ENCODE measurements around the gene VWF.

The VWF gene

DNA sequence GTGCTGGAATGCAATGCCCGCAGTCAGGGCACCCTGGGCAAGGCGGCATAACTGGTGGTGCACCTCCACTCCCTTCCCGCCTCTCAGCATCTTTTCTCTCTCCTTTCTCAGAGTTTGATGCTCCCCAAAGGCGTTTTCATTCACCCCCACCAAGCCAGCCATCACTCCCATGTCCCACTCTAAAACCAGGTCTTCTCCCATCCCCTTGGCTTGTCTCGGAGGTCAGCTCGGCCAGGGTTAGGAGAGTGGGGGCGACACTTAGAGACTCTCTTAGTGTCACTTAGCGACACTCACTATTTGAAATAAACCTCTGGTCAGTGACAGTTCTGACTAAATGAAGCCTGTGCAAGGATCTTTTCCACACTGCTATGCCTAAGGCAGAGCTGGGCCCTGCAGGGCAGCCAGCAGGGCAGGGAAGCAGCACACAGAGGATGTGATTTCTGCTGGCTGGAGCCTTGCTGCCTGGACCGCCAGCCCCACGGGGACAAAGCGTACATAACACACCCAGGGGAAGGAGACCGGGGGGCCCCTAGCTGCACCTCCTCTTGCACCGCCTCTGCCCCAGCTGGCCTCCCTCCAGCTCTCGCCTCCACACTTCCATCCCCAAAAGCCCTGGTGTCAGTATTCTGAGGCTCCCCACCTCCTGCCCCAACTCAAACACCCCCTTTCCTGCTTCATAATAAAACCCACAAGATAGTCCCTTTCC lies 64.5 kb downstream of the VWF start:
- TF ChIP-seq, protein P1, sequence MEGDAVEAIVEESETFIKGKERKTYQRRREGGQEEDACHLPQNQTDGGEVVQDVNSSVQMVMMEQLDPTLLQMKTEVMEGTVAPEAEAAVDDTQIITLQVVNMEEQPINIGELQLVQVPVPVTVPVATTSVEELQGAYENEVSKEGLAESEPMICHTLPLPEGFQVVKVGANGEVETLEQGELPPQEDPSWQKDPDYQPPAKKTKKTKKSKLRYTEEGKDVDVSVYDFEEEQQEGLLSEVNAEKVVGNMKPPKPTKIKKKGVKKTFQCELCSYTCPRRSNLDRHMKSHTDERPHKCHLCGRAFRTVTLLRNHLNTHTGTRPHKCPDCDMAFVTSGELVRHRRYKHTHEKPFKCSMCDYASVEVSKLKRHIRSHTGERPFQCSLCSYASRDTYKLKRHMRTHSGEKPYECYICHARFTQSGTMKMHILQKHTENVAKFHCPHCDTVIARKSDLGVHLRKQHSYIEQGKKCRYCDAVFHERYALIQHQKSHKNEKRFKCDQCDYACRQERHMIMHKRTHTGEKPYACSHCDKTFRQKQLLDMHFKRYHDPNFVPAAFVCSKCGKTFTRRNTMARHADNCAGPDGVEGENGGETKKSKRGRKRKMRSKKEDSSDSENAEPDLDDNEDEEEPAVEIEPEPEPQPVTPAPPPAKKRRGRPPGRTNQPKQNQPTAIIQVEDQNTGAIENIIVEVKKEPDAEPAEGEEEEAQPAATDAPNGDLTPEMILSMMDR (IDR thresholded peaks at IDR 0.05; ENCODE audit: insufficient read depth, low read depth, low read length, missing control alignments): no peak
- no peak overlapping the region for H3K4me3 ChIP-seq (ENCODE audit: low read length)
- DNase-seq (ENCODE audit: low read depth): no peak

DNA sequence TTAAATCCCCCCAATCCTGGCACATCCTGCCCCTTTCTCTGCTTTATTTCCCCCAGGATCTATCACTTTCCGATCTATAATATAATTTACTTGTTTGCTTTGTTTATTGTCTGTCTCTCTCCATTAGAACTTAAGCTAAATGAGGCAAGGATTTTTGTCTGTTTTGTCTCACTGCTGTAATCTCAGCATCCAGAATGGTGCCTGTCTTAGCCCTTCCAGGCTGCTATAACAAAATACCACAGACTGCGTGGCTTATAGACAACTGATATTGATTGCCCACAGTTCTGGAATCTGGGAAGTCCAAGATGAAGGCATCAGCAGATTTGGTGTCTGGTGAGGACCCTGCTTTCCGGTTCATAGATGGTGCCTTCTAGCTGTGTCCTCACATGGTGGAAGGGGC lies 65.2 kb downstream of the VWF start:
- TF ChIP-seq, protein P1 (IDR thresholded peaks at IDR 0.05; ENCODE audit: insufficient read depth, low read depth, low read length, missing control alignments): no peak
- no peak for DNase-seq (ENCODE audit: low read depth)

DNA sequence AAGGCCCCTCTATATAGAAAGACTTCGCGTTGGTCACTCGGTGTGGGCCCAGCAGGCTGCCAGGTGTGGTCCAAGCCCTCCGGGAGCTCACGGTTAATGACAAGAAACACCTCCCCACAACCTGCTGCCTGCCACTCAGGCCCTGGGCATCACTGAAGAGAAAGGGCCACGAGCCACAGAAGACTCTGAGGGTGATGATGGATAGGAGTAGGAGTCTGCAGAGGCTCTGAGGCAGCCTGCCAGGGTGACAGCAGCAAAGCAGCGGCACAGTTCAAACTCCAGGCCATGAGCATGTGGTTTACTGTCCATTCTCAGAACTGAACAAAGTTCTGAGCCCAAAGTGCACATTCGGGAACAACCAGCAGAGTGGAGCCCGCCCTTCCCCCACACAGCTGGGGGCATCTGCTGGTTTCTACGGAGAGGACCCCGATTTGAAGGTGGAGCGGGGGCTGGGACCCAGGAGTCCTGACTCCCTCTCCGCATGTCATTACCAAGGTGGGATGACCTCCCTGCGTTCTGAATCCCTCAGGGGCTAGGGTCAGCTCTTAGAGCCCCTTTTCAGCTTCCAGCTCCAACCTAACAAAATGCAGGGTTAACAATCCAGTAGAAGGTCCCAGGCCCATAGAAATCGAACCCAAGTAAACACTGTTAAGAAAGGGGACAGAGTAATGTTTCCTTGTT lies 65.8 kb downstream of the VWF start:
- TF ChIP-seq, protein P1 (IDR thresholded peaks at IDR 0.05; ENCODE audit: insufficient read depth, low read depth, low read length, missing control alignments): no peak
- DNase-seq (ENCODE audit: low read depth): no peak
- no peak overlapping the region for H3K4me3 ChIP-seq (ENCODE audit: low read length)

More for the DNA sequence above, 65.2 kb downstream of the VWF start:
- no peak overlapping the region for H3K4me3 ChIP-seq (ENCODE audit: low read length)

DNA sequence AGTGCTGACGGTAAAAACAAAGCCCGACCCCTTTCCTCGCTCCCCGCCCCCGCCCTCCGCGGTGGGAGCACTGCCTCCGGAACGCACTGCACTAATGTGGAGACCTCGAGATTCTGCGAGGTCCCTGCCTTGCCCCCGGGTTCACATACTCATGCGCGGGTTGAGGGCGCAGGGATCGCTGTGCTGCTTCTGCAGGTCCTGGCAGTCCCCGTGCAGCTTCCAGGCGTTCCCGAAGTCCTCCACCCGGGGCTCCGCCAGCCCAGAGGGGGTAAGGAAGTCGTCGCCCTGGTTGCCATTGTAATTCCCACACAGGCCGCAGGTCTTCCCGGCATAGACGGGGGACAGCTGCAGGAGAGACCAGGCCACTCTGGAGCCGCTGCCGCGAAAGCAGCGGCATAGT lies 66.8 kb downstream of the VWF start:
- TF ChIP-seq, protein P1 (IDR thresholded peaks at IDR 0.05; ENCODE audit: insufficient read depth, low read depth, low read length, missing control alignments): no peak
- no peak overlapping the region for H3K4me3 ChIP-seq (ENCODE audit: low read length)
- no peak for DNase-seq (ENCODE audit: low read depth)

DNA sequence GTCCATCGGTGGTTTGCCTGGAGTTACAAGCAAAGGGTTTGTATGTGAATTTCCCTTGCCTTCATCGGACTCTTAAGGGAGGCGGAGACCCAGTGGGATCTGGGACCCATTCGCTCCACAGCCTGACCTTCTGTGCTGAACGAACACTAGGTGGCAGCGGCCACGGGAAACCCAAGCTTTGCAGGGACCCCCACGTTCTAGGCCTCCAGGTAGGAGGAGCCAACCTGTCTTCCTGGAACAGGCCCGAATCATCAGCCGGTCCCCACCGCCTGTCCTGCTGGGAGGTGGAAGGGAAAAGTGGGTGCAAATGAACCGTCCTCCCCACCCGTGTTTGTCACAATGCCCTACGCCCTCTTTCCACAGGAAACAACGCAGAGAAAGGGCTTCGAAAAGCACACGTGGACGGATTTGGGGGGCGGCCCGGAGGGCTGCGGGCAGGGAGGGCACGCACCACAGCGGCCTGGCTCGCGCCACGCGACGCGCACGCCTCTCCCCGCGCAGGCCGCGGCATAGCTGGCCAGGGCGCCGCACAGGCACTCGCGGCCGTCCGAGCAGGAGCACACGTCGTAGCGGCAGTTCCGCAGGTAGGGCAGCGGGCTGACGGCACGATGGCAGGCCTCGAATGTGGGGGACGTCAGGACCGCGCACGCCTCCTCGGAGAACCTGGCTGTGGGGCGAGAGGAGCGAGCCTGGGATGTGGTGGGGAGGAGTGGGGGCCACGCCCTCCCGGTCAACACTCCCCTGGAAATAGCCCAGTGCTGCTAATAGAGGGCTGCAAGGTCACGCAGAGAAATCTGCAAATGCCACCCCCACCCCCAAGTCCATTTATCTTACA lies 67.8 kb downstream of the VWF start:
- no peak for DNase-seq (ENCODE audit: low read depth)
- TF ChIP-seq, protein P1 (IDR thresholded peaks at IDR 0.05; ENCODE audit: insufficient read depth, low read depth, low read length, missing control alignments): no peak
- no peak overlapping the region for H3K4me3 ChIP-seq (ENCODE audit: low read length)

DNA sequence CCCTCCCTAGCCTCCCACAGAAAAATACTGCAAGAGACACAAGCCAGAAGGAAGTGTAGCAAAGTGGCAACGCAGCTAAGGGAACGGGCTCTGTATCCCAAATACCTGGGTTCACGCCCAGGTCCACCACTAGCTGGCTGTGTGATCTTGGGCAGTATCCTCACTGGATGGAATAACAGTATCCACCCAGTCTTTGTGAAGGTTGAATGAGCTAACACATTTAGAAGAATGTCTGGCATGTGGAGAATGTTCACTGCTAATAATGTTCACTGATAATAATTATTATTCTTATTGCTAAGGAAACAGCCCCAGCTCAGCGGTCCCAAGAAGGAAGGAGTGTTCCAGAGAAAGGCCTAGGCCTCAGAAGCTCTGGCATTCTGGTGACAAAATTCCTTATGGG lies 70.9 kb downstream of the VWF start:
- DNase-seq (ENCODE audit: low read depth): no peak
- TF ChIP-seq, protein P1 (IDR thresholded peaks at IDR 0.05; ENCODE audit: insufficient read depth, low read depth, low read length, missing control alignments): no peak
- no peak overlapping the region for H3K4me3 ChIP-seq (ENCODE audit: low read length)
